ENCODE measurements around the gene S100A11. TPM values are rescaled to one million over a fixed set of nuclear protein-coding genes. Genes with fewer than 3 reads are reported as not detected.

Gene S100A11
- total RNA-seq, 2 donors from 2014 or later = 252 to 355 TPM

DNA sequence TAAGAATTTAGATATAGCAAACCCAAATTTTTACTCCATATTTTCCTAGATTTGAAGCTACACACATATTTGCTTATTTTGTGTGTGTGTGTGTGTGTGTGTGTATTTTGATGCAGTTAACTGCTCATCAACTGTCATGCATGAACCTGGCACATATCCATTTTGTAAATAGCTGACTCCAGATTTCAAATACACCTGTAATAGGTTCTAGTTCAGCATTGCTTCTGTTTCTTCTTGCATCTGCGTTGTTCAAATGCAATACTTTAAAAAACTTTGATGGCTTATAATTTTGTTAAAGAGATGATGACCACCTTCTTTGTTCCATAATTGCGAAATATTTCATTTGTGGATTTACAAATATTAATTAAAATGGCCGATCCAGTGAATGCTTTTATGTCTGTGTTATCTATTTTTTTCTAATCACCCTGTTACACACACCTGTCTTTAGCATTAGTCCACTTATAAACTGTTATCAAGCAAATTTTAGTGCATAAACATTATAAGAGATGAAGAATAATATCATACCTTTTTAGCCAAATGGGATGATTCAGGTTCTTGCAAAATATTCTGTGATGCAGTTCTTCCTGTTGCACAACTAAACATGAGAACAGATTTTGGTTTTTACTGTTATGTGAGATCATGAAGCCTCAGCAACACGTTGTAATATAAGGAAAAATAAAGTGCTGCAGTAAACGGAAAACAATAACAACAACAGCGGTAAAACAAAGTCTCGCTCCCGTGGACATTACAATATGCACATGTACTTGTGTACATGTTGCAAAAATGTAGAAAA is 12.7 kb upstream of the S100A11 start:
- peaks cover 10% of the 10 kb centered on the region for H3K27me3 Mint-ChIP-seq (ENCODE audit: low read depth)
- no peaks in the 10 kb centered on the region for H3K9me3 Mint-ChIP-seq
- ATAC-seq (replicated peaks in 1 of 2) = no peak
- H3K27ac Mint-ChIP-seq = no peak overlapping the region
- DNase-seq = no peak
- H3K4me3 Mint-ChIP-seq = peak overlapping the region in 1 of 2 donors; percentile 44
- peaks cover 39% of the 10 kb centered on the region for H3K4me1 Mint-ChIP-seq (ENCODE audit: low read depth)
- H3K36me3 Mint-ChIP-seq (ENCODE audit: insufficient read depth in 2 of 2) = no peaks in the 10 kb centered on the region

DNA sequence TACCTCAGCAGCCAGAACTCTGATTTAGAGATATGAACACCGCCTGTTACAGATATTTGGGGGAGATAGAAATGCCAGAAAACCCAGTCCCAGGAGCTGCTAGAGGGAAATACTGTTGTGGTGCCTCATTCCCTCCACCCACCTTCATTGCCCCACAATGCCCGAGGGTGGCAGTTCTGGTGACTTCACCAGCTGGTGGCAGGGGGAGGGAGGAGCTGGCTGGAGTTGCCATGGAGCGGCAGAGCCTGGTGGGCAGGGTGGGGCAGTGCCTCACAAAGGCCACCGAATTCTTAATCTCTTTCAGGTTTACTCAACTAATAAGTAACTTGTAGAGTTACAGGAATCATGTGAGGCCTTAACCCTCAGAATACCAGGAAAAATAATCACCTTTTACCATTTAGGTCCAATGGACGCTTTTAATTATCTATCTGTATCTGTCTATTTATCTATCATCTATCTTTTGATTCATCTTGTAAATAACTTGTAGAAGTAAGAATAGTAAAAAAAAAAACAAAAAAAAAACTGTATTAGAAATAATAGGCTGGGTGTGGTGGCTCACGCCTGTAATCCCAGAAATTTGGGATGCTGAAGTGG is 11.7 kb upstream of the S100A11 start:
- H3K27ac Mint-ChIP-seq = peak overlapping the region; percentile 99
- peaks cover 39% of the 10 kb centered on the region for H3K4me1 Mint-ChIP-seq (ENCODE audit: low read depth)
- peaks cover 2% of the 10 kb centered on the region for H3K27me3 Mint-ChIP-seq (ENCODE audit: low read depth)
- DNase-seq = peak; percentile 73
- ATAC-seq (replicated peaks in 1 of 2) = peak; percentile 42 to 52
- no peaks in the 10 kb centered on the region for H3K9me3 Mint-ChIP-seq
- H3K36me3 Mint-ChIP-seq (ENCODE audit: insufficient read depth in 2 of 2) = no peaks in the 10 kb centered on the region
- peak overlapping the region; percentile 79 to 91 for H3K4me3 Mint-ChIP-seq

DNA sequence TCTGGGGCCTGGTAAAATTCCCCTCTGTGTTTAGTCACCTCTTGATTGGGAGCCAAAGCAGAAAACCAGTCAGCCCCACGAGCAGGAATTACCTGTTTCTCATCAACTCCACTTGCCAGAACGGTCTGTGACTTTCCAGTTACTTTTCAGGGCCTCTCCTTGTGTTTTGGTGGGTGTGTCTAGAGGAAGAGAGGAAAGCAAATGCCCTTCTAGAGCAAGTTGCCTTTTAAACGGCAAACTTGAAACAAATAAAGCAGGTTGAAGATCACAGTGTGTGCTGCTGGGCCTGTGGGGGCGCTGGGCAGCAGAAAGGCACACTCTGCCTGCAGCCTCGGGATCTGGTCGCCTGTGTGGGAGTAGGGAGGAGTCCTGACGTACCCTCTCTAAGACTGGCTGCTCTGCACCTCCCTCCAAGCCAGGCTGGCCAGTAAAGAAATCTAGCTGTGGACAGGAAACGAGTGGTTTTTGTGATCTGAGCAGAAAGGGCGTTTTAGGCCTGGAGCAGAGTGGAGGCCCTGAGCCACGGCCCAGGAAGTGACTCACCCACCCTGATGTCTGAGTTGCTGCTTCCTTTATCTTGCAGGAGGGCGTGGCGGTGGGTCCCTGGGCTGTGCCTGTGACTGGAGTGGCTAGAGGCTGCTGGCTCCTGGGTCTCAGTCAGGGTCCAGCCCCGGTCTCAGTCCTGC is 11.1 kb upstream of the S100A11 start:
- no peaks in the 10 kb centered on the region for H3K36me3 Mint-ChIP-seq (ENCODE audit: insufficient read depth in 2 of 2)
- H3K27me3 Mint-ChIP-seq (ENCODE audit: low read depth) = no peaks in the 10 kb centered on the region
- DNase-seq (peak; percentile 91 to 93), ATAC-seq (replicated peaks in 1 of 2) (peak; percentile 95 to 96)
- peak overlapping the region; percentile 99 for H3K27ac Mint-ChIP-seq
- H3K4me3 Mint-ChIP-seq = peak overlapping the region; percentile 79 to 91
- no peaks in the 10 kb centered on the region for H3K9me3 Mint-ChIP-seq
- H3K4me1 Mint-ChIP-seq (ENCODE audit: low read depth) = peaks cover 39% of the 10 kb centered on the region

DNA sequence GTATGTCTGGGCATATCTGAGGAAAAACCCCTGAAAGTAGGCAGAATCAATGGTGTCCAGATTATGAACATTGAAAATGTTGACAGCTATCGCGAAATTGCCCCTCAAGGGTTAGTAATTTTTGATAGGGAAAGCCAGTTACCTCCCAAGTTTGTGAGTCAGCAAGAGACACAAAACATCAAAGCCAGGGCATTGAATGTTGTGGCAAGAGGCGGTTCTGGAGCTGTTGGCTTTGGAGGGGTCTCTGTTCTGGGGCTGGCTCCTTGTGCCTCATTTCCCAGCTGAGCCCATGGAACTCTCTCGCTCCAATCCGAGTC is 10.6 kb upstream of the S100A11 start:
- H3K27me3 Mint-ChIP-seq (ENCODE audit: low read depth) = no peaks in the 10 kb centered on the region
- DNase-seq (no peak), ATAC-seq (replicated peaks in 1 of 2) (no peak)
- no peaks in the 10 kb centered on the region for H3K36me3 Mint-ChIP-seq (ENCODE audit: insufficient read depth in 2 of 2)
- no peaks in the 10 kb centered on the region for H3K9me3 Mint-ChIP-seq
- H3K4me3 Mint-ChIP-seq = peak overlapping the region; percentile 79 to 91
- H3K4me1 Mint-ChIP-seq (ENCODE audit: low read depth) = peaks cover 34% of the 10 kb centered on the region
- peak overlapping the region; percentile 99 for H3K27ac Mint-ChIP-seq

DNA sequence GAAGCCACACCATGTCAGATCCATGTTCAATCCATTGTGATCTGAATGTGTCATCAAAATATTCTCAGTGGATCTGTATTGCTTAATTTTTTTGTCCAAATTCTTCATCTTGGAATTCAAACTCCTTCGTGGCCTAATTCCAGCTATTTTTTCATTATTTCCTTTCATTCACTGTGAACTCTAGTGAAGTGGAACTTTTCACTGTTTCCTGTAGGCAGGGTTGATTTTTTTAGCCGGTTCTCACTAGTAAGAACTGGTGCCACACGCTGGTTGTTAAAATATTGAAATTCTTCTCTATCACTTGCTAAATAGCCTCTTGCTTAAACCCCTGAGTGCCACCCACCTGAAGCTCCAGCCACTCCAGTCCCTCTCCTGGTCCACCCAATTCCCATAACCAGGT is 7.6 kb upstream of the S100A11 start:
- ATAC-seq (replicated peaks in 1 of 2) (no peak), DNase-seq (no peak)
- Mint-ChIP-seq H3K4me3 (no peak overlapping the region), H3K36me3 (ENCODE audit: insufficient read depth in 2 of 2) (no peaks in the 10 kb centered on the region), H3K4me1 (ENCODE audit: low read depth) (peaks cover 26% of the 10 kb centered on the region), H3K27ac (no peak overlapping the region), H3K9me3 (no peaks in the 10 kb centered on the region), H3K27me3 (ENCODE audit: low read depth) (no peaks in the 10 kb centered on the region)

DNA sequence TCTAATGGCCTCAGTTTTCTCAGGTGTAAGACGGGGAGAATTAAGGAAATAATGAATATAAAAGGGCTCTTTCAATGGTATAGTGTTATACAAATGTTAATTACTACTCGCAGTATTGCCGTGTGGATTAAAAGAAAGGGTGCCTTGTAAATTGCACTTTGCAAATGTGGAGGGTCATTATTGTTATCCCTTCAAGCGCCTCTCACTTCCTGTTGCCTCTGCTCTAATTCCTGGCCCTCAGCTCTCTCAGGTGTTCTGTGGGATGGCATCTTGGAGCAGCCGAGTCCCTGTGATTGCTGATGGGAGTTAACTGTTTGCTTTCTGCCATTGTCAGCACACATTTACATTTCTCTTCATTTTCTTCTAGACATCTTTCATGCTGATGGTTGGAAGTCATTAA is 7.1 kb upstream of the S100A11 start:
- H3K4me3 Mint-ChIP-seq = no peak overlapping the region
- H3K27ac Mint-ChIP-seq = no peak overlapping the region
- no peaks in the 10 kb centered on the region for H3K36me3 Mint-ChIP-seq (ENCODE audit: insufficient read depth in 2 of 2)
- DNase-seq (no peak), ATAC-seq (replicated peaks in 1 of 2) (no peak)
- H3K9me3 Mint-ChIP-seq = no peaks in the 10 kb centered on the region
- H3K27me3 Mint-ChIP-seq (ENCODE audit: low read depth) = no peaks in the 10 kb centered on the region
- peaks cover 24% of the 10 kb centered on the region for H3K4me1 Mint-ChIP-seq (ENCODE audit: low read depth)

DNA sequence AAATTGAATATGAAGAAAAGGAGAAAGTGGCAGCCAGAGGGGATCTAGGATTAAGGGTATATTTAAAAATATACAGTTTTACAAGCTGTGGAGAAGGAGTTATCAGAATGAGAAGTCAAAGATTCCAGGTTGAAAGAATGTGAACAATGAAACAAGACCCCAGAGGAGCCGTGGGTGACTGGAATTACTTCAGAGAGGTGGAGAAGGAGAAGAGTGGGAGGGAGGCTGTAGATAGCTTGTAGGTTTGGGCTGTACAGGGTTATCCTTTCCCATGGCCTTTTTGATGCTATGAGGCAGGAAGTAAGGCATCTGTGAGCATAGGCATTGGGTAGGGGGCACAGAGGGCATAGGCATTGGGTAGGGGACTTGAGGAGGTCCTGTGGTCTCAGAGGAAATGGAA is 5.2 kb upstream of the S100A11 start:
- no peaks in the 10 kb centered on the region for H3K27me3 Mint-ChIP-seq (ENCODE audit: low read depth)
- DNase-seq (no peak), ATAC-seq (replicated peaks in 1 of 2) (no peak)
- H3K36me3 Mint-ChIP-seq (ENCODE audit: insufficient read depth in 2 of 2) = no peaks in the 10 kb centered on the region
- H3K27ac Mint-ChIP-seq = no peak overlapping the region
- H3K4me3 Mint-ChIP-seq = no peak overlapping the region
- H3K9me3 Mint-ChIP-seq = no peaks in the 10 kb centered on the region
- peaks cover 10% of the 10 kb centered on the region for H3K4me1 Mint-ChIP-seq (ENCODE audit: low read depth)

DNA sequence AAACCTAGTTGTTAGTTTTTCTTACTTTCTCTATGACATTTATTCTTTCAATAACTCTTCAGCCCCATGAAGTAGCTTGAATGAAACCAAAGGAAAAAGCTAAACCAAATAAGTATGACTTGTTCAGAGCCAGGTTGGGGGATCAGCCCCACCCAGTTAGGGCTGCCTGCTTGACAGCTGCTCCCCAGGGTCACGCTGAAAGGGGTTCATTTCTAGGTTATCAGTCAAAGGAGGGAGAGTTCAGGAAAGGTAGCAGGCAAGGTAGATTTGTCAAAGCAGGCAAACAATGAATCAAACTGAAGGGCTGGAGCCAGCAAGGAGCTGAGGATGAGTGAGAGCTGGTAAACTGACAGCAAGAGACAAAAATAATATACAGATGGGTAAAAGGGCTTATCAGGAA is 3.1 kb upstream of the S100A11 start:
- ATAC-seq (replicated peaks in 1 of 2) (no peak), DNase-seq (no peak)
- H3K27ac Mint-ChIP-seq = no peak overlapping the region
- peaks cover 9 to 14% of the 10 kb centered on the region in 2 donors for H3K36me3 Mint-ChIP-seq (ENCODE audit: insufficient read depth in 2 of 2)
- H3K4me1 Mint-ChIP-seq (ENCODE audit: low read depth) = peaks cover 12% of the 10 kb centered on the region
- H3K9me3 Mint-ChIP-seq = no peaks in the 10 kb centered on the region
- H3K4me3 Mint-ChIP-seq = no peak overlapping the region
- H3K27me3 Mint-ChIP-seq (ENCODE audit: low read depth) = no peaks in the 10 kb centered on the region

DNA sequence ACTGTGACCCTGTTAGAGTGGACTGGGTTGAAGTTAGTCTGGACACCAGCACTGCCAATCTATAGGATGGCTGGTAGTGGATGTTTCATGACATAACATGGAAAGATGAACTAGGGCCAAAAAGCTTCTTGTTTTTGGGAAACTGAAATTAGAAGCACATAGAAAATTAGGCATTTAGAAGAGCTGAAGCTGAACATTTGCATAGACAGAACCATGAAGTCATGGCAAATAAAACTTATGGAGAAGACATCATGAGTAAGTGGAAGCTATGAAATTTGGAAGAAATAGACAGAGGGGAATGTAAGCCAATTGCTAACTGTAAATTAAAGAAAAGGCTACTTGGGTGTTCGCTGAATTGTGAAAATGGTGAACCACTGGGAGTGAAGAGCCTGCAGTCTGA is 2.7 kb upstream of the S100A11 start:
- H3K9me3 Mint-ChIP-seq = no peaks in the 10 kb centered on the region
- no peak overlapping the region for H3K27ac Mint-ChIP-seq
- no peak overlapping the region for H3K4me3 Mint-ChIP-seq
- ATAC-seq (replicated peaks in 1 of 2) (no peak), DNase-seq (no peak)
- H3K4me1 Mint-ChIP-seq (ENCODE audit: low read depth) = peaks cover 15% of the 10 kb centered on the region
- no peaks in the 10 kb centered on the region for H3K27me3 Mint-ChIP-seq (ENCODE audit: low read depth)
- peaks cover 9 to 14% of the 10 kb centered on the region in 2 donors for H3K36me3 Mint-ChIP-seq (ENCODE audit: insufficient read depth in 2 of 2)

DNA sequence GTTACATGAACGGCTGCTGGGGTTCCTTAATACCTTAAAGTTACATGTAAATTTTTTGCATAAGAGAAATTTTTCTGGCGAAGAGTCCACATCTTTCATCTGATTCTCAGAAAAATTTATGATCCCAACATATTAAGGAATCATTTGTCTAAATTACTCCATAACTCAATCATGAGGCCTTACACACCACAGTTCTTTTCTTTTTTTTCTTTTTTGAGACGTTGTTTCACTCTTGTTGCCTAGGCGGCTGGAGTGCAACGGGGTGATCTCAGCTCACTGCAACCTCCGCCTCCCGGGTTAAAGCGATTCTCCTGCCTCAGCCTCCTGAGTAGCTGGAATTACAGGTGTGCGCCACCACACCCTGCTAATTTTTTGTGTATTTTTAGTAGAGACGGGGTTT is 2.1 kb upstream of the S100A11 start:
- Mint-ChIP-seq H3K4me1 (ENCODE audit: low read depth) (peaks cover 21% of the 10 kb centered on the region), H3K27me3 (ENCODE audit: low read depth) (no peaks in the 10 kb centered on the region), H3K9me3 (no peaks in the 10 kb centered on the region), H3K4me3 (no peak overlapping the region), H3K36me3 (ENCODE audit: insufficient read depth in 2 of 2) (peaks cover 9 to 15% of the 10 kb centered on the region in 2 donors), H3K27ac (no peak overlapping the region)
- ATAC-seq (replicated peaks in 1 of 2) (no peak), DNase-seq (no peak)

DNA sequence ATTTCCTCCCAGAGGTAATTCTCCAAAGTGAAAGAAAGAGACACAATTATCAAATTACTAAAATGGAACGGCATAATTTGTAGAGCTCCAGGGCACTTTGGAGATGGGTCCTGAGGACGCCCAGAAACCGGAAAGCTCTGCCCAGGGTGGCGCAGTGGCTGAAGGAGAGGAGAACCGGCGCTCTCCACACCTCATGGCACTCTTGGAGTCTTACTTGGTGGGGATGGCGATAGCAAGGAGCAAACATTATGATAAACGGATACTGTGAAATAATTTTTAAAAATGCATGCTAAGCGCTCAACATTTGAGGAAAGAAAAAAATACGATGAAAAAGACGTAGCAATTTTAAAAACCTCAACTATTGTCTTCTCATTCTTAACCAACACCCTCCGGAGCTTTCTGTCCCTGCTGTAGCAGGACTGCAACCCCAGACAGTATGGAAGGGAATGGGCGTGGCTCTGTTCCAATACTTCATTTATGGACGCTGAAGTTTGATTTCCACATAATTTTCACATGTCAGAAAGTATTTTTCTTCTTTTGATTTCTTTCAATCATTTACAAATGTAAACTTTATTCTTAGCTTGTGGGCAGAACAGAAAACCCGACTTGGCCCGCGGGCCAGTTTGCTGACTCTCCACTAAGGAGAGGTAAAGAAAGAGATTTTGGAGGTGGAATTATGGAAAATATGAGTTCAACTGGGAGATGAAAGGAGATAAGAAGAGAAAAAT is 1.1 kb downstream of the S100A11 start:
- Mint-ChIP-seq H3K27me3 (ENCODE audit: low read depth) (no peaks in the 10 kb centered on the region), H3K27ac (peak overlapping the region; percentile 99), H3K4me3 (peak overlapping the region; percentile 96 to 99), H3K9me3 (peaks cover 0 to under 1% of the 10 kb centered on the region in 2 donors), H3K36me3 (ENCODE audit: insufficient read depth in 2 of 2) (peaks cover 18 to 37% of the 10 kb centered on the region in 2 donors), H3K4me1 (ENCODE audit: low read depth) (peaks cover 39% of the 10 kb centered on the region)
- DNase-seq = peak in 1 of 2 donors; percentile 20
- no peak for ATAC-seq (replicated peaks in 1 of 2)

DNA sequence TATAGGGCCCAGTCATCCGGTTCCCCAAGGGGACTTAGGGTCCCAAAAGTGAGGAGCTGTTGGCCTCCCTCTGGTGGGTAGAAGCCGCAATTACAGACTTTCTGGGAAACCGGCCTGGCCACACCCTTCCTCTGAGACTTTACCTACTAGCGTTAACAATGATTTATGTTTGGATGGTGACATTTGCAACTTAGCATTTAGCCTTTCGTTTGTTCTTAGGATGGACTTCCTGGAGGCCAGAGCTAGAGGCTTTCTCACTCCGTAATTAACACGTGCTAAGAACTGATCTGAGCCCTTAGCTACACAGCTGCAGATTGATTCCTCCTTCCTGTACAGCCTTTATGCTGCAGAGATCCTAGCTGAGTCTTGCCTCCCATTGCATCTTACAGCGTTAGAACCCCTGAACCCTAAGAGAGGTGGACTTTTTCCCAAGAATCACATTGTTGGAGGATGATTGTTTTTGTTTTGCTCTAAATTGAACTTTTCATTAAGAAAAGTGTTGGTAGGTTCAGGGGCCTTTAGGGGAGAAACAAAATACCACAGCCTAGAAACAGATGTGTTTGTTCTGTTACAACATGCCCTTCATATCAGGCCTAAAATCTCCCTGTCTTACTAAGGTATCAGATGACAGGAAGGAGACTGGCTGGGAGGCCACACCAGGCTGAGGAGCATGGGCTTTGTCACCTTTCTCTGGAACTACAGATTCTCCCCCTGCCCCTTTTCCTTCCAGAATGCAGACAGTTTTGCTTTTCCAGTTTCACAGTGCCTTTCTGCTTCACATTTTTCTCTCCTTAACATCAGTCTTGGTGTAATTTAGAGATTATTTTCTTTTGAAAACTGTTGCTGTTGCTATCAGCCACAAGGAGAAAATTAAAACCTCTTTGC is 1.9 kb downstream of the S100A11 start:
- Mint-ChIP-seq H3K9me3 (peaks cover 0 to 2% of the 10 kb centered on the region in 2 donors), H3K36me3 (ENCODE audit: insufficient read depth in 2 of 2) (peaks cover 23 to 41% of the 10 kb centered on the region in 2 donors)

More for the DNA sequence above, 1.9 kb downstream of the S100A11 start:
- H3K27ac Mint-ChIP-seq = peak overlapping the region; percentile 99
- DNase-seq (peak; percentile 75 to 80), ATAC-seq (replicated peaks in 1 of 2) (peak; percentile 76 to 83)
- peak overlapping the region; percentile 96 to 99 for H3K4me3 Mint-ChIP-seq
- peaks cover 47% of the 10 kb centered on the region for H3K4me1 Mint-ChIP-seq (ENCODE audit: low read depth)
- no peaks in the 10 kb centered on the region for H3K27me3 Mint-ChIP-seq (ENCODE audit: low read depth)
